Measurements from ENCODE around the gene RASL12.

RASL12 gene

GRCh38 chr15:65097651-65098263, 30.0 kb upstream of the RASL12 start:
- Histone ChIP-seq H3K27ac (ENCODE audit: low read length, poor library complexity, severe bottlenecking) (no peak overlapping the region), H3K36me3 (ENCODE audit: control insufficient read depth in 1 of 2, insufficient read depth in 2 of 2, low read depth in 1 of 2, low read length in 2 of 2) (peaks cover 56 to 59% of the 10 kb centered on the region in 2 experiments), H3K4ac (ENCODE audit: low read depth in 1 of 2, low read length in 2 of 2) (no peak overlapping the region), H2BK120ac (ENCODE audit: low read depth, low read length) (no peak overlapping the region), H2BK12ac (ENCODE audit: low read length in 2 of 2) (no peak overlapping the region), H3K4me3 (ENCODE audit: insufficient read depth in 1 of 2, low read depth in 1 of 2, low read length in 2 of 2) (no peak overlapping the region), H3K4me2 (ENCODE audit: low read length, poor library complexity, severe bottlenecking) (no peak overlapping the region), H2BK5ac (ENCODE audit: low read depth, low read length, poor library complexity, severe bottlenecking) (no peak overlapping the region), H3K18ac (ENCODE audit: low read depth in 1 of 2, low read length in 2 of 2) (no peak overlapping the region), H2AFZ (ENCODE audit: low read depth, low read length) (no peak overlapping the region), H2BK15ac (ENCODE audit: low read depth, poor library complexity, severe bottlenecking) (no peak overlapping the region), H2AK5ac (ENCODE audit: low read length, severe bottlenecking) (no peak overlapping the region), H3K9me3 (ENCODE audit: control insufficient read depth, low read length) (no peaks in the 10 kb centered on the region), H3K9ac (ENCODE audit: low read length) (no peak overlapping the region), H3K79me1 (replicated peaks; ENCODE audit: low read length, poor library complexity, severe bottlenecking) (no peaks in the 10 kb centered on the region), H3K4me1 (ENCODE audit: control insufficient read depth, insufficient read depth, low read depth, low read length) (peaks cover 28% of the 10 kb centered on the region), H3K23ac (ENCODE audit: low read length in 2 of 2) (no peak overlapping the region), H3K14ac (ENCODE audit: low read length in 2 of 2) (no peak overlapping the region), H4K8ac (ENCODE audit: low read length) (no peak overlapping the region), H4K91ac (ENCODE audit: low read length) (no peak overlapping the region), H3K27me3 (ENCODE audit: control insufficient read depth in 1 of 2, insufficient read depth in 1 of 2, low read length in 2 of 2) (no peaks in the 10 kb centered on the region)
- no peak for DNase-seq
- WGBS: 94% methylated on average over 6 of the region's 7 CpGs

GRCh38 chr15:65096481-65097385, 28.9 kb upstream of the RASL12 start:
- peaks cover 23% of the 10 kb centered on the region for H3K4me1 ChIP-seq (ENCODE audit: control insufficient read depth, insufficient read depth, low read depth, low read length)
- H3K27ac ChIP-seq (ENCODE audit: low read length, poor library complexity, severe bottlenecking): no peak overlapping the region
- no peak overlapping the region for H3K9ac ChIP-seq (ENCODE audit: low read length)
- no peak overlapping the region for H4K8ac ChIP-seq (ENCODE audit: low read length)
- no peak for DNase-seq
- H3K27me3 ChIP-seq (ENCODE audit: control insufficient read depth in 1 of 2, insufficient read depth in 1 of 2, low read length in 2 of 2): no peaks in the 10 kb centered on the region
- peaks cover 51 to 52% of the 10 kb centered on the region in 2 experiments for H3K36me3 ChIP-seq (ENCODE audit: control insufficient read depth in 1 of 2, insufficient read depth in 2 of 2, low read depth in 1 of 2, low read length in 2 of 2)
- H2BK15ac ChIP-seq (ENCODE audit: low read depth, poor library complexity, severe bottlenecking): no peak overlapping the region
- H3K18ac ChIP-seq (ENCODE audit: low read depth in 1 of 2, low read length in 2 of 2): no peak overlapping the region
- H2BK5ac ChIP-seq (ENCODE audit: low read depth, low read length, poor library complexity, severe bottlenecking): no peak overlapping the region
- 86% methylated on average over 6 of the region's 6 CpGs for WGBS
- H3K9me3 ChIP-seq (ENCODE audit: control insufficient read depth, low read length): no peaks in the 10 kb centered on the region
- no peak overlapping the region for H3K4me2 ChIP-seq (ENCODE audit: low read length, poor library complexity, severe bottlenecking)
- H2BK12ac ChIP-seq (ENCODE audit: low read length in 2 of 2): no peak overlapping the region
- H2AFZ ChIP-seq (ENCODE audit: low read depth, low read length): no peak overlapping the region
- no peaks in the 10 kb centered on the region for H3K79me1 ChIP-seq (replicated peaks; ENCODE audit: low read length, poor library complexity, severe bottlenecking)
- no peak overlapping the region for H3K4me3 ChIP-seq (ENCODE audit: insufficient read depth in 1 of 2, low read depth in 1 of 2, low read length in 2 of 2)
- no peak overlapping the region for H3K4ac ChIP-seq (ENCODE audit: low read depth in 1 of 2, low read length in 2 of 2)
- H4K91ac ChIP-seq (ENCODE audit: low read length): no peak overlapping the region
- no peak overlapping the region for H2AK5ac ChIP-seq (ENCODE audit: low read length, severe bottlenecking)
- H3K14ac ChIP-seq (ENCODE audit: low read length in 2 of 2): no peak overlapping the region
- H3K23ac ChIP-seq (ENCODE audit: low read length in 2 of 2): no peak overlapping the region
- no peak overlapping the region for H2BK120ac ChIP-seq (ENCODE audit: low read depth, low read length)

- H3K79me1 ChIP-seq (replicated peaks; ENCODE audit: low read length, poor library complexity, severe bottlenecking): no peaks in the 10 kb centered on the region
- H2BK5ac ChIP-seq (ENCODE audit: low read depth, low read length, poor library complexity, severe bottlenecking): no peak overlapping the region
- no peak overlapping the region for H3K27ac ChIP-seq (ENCODE audit: low read length, poor library complexity, severe bottlenecking)
- no peak overlapping the region for H3K23ac ChIP-seq (ENCODE audit: low read length in 2 of 2)
- no peak overlapping the region for H2AK5ac ChIP-seq (ENCODE audit: low read length, severe bottlenecking)
- DNase-seq: no peak
- 87% methylated on average over 6 of the region's 6 CpGs for WGBS
- H3K14ac ChIP-seq (ENCODE audit: low read length in 2 of 2): no peak overlapping the region
- peak overlapping the region; percentile 70 for H2BK15ac ChIP-seq (ENCODE audit: low read depth, poor library complexity, severe bottlenecking)
- no peak overlapping the region for H3K4me2 ChIP-seq (ENCODE audit: low read length, poor library complexity, severe bottlenecking)
- peaks cover 42 to 45% of the 10 kb centered on the region in 2 experiments for H3K36me3 ChIP-seq (ENCODE audit: control insufficient read depth in 1 of 2, insufficient read depth in 2 of 2, low read depth in 1 of 2, low read length in 2 of 2)
- no peak overlapping the region for H3K4me3 ChIP-seq (ENCODE audit: insufficient read depth in 1 of 2, low read depth in 1 of 2, low read length in 2 of 2)
- H3K4ac ChIP-seq (ENCODE audit: low read depth in 1 of 2, low read length in 2 of 2): no peak overlapping the region
- no peaks in the 10 kb centered on the region for H3K27me3 ChIP-seq (ENCODE audit: control insufficient read depth in 1 of 2, insufficient read depth in 1 of 2, low read length in 2 of 2)
- no peak overlapping the region for H2BK12ac ChIP-seq (ENCODE audit: low read length in 2 of 2)
- H3K9me3 ChIP-seq (ENCODE audit: control insufficient read depth, low read length): no peaks in the 10 kb centered on the region
- no peak overlapping the region for H4K8ac ChIP-seq (ENCODE audit: low read length)
- no peak overlapping the region for H3K9ac ChIP-seq (ENCODE audit: low read length)
- no peak overlapping the region for H2AFZ ChIP-seq (ENCODE audit: low read depth, low read length)
- no peak overlapping the region for H2BK120ac ChIP-seq (ENCODE audit: low read depth, low read length)
- peaks cover 22% of the 10 kb centered on the region for H3K4me1 ChIP-seq (ENCODE audit: control insufficient read depth, insufficient read depth, low read depth, low read length)
- H3K18ac ChIP-seq (ENCODE audit: low read depth in 1 of 2, low read length in 2 of 2): no peak overlapping the region
- no peak overlapping the region for H4K91ac ChIP-seq (ENCODE audit: low read length)
These were observed 27.9 kb upstream of the RASL12 start for GRCh38 chr15:65095747-65096104.

DNA sequence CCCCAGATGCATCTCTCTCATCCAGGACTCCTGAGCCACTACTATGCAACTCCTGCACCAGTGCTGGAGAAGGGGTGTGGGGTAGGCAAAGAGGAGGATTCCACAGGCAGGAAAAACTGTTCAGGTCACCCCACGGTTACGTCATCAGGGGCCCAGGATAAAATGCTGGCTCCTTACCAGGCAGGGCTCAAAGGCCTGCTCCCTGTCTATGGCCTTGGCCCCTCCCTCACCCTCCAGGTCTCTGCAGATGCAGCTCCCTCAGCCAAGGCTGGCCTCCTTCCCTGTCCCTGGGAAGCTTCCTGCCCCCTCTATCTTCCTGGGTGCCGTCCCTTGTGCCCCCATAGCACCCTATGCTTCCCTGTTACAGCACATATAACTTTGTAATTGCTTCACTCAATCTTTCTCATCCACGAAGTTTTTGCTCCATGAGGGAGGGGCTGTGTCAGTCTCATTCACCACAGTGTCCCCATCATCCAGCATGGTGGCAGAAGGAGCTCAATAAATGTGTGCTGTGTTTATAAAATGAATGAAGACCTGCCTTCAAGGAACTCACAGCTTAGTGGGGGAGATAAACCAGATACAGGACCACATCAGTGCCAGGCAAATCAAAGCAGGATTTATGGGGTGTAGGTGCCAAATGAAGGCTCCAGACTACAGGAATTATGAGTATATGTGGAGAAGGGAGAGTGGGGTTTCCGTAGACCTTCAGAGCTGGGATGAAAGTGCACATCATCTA, 27.4 kb upstream of the RASL12 start:
- Histone ChIP-seq H2BK120ac (ENCODE audit: low read depth, low read length) (no peak overlapping the region), H4K91ac (ENCODE audit: low read length) (no peak overlapping the region), H3K4me1 (ENCODE audit: control insufficient read depth, insufficient read depth, low read depth, low read length) (peaks cover 22% of the 10 kb centered on the region), H2BK15ac (ENCODE audit: low read depth, poor library complexity, severe bottlenecking) (no peak overlapping the region), H3K14ac (ENCODE audit: low read length in 2 of 2) (no peak overlapping the region), H2BK5ac (ENCODE audit: low read depth, low read length, poor library complexity, severe bottlenecking) (no peak overlapping the region), H3K36me3 (ENCODE audit: control insufficient read depth in 1 of 2, insufficient read depth in 2 of 2, low read depth in 1 of 2, low read length in 2 of 2) (peaks cover 39 to 41% of the 10 kb centered on the region in 2 experiments), H3K27ac (ENCODE audit: low read length, poor library complexity, severe bottlenecking) (no peak overlapping the region), H3K9ac (ENCODE audit: low read length) (no peak overlapping the region), H4K8ac (ENCODE audit: low read length) (no peak overlapping the region), H3K9me3 (ENCODE audit: control insufficient read depth, low read length) (no peaks in the 10 kb centered on the region), H3K18ac (ENCODE audit: low read depth in 1 of 2, low read length in 2 of 2) (no peak overlapping the region), H3K23ac (ENCODE audit: low read length in 2 of 2) (no peak overlapping the region), H3K4me2 (ENCODE audit: low read length, poor library complexity, severe bottlenecking) (no peak overlapping the region), H3K4ac (ENCODE audit: low read depth in 1 of 2, low read length in 2 of 2) (no peak overlapping the region), H3K79me1 (replicated peaks; ENCODE audit: low read length, poor library complexity, severe bottlenecking) (no peaks in the 10 kb centered on the region), H2AFZ (ENCODE audit: low read depth, low read length) (no peak overlapping the region), H3K27me3 (ENCODE audit: control insufficient read depth in 1 of 2, insufficient read depth in 1 of 2, low read length in 2 of 2) (no peaks in the 10 kb centered on the region), H2AK5ac (ENCODE audit: low read length, severe bottlenecking) (no peak overlapping the region), H2BK12ac (ENCODE audit: low read length in 2 of 2) (no peak overlapping the region), H3K4me3 (ENCODE audit: insufficient read depth in 1 of 2, low read depth in 1 of 2, low read length in 2 of 2) (no peak overlapping the region)
- no peak for DNase-seq
- 94% methylated on average over 5 of the region's 5 CpGs for WGBS
